HL-60 (cell line): Measurements from ENCODE around the gene TUBGCP3.

Experiments
- DNase-seq, 2 experiments: peaks; one replicate each; pipeline ENCODE4 v3.0.0-alpha.2; 2010 to 2020; ENCODE audit warnings: low read depth in 1 of 2, low spot score in 1 of 2
- H3K27ac ChIP-seq: fragments of 250-450 bp; sonication (Bioruptor Pico); replicated peaks from 2 replicates; pipeline ENCODE4 v1.5.1; 2020; ENCODE audit warnings: mild to moderate bottlenecking, moderate library complexity
- H3K27me3 ChIP-seq: fragments of 250-450 bp; sonication (Bioruptor Pico); 2 replicates; pipeline ENCODE4 v1.5.1; 2021; ENCODE audit warnings: mild to moderate bottlenecking, moderate library complexity; ENCODE audit not compliant: insufficient read depth, poor library complexity, severe bottlenecking
- H3K4me3 ChIP-seq: replicated peaks from 2 replicates; pipeline ENCODE4 v1.5.1; 2011; ENCODE audit warnings: mild to moderate bottlenecking, control low read depth, low read length; ENCODE audit not compliant: insufficient read depth
- CTCF ChIP-seq: IDR thresholded peaks from one replicate; pipeline ENCODE4 v1.5.1; 2011; ENCODE audit warnings: low read length, control low read depth, inconsistent platforms; ENCODE audit not compliant: insufficient read depth
- GABPA ChIP-seq: IDR thresholded peaks from 2 replicates; pipeline ENCODE4 v1.6.1; 2012; ENCODE audit warnings: low read depth
- POLR2AphosphoS5 ChIP-seq: IDR thresholded peaks from 2 replicates; pipeline ENCODE4 v1.6.1; 2012; ENCODE audit warnings: low read depth
- REST ChIP-seq: IDR thresholded peaks from 2 replicates; pipeline ENCODE4 v1.6.1; 2012; ENCODE audit warnings: low read depth; ENCODE audit not compliant: insufficient replicate concordance
- SPI1 ChIP-seq: IDR thresholded peaks from 2 replicates; pipeline ENCODE4 v1.6.1; 2012; ENCODE audit warnings: low read depth, mild to moderate bottlenecking, borderline replicate concordance

TUBGCP3 gene

GRCh38 chr13:112605531-112605990 is 17.6 kb upstream of the TUBGCP3 start:
- DNase-seq = no peak
- H3K27me3 ChIP-seq = no peaks in the 10 kb centered on the region
- no peak overlapping the region for H3K27ac ChIP-seq
- no peak overlapping the region for H3K4me3 ChIP-seq
- TF ChIP-seq POLR2AphosphoS5 (no peak), CTCF (no peak), SPI1 (no peak)

GRCh38 chr13:112603641-112604225 is 15.8 kb upstream of the TUBGCP3 start:
- Histone ChIP-seq H3K27me3 (no peaks in the 10 kb centered on the region), H3K27ac (no peak overlapping the region), H3K4me3 (no peak overlapping the region)
- TF ChIP-seq CTCF (no peak), REST (no peak), POLR2AphosphoS5 (no peak), GABPA (no peak), SPI1 (no peak)
- no peak for DNase-seq

GRCh38 chr13:112602189-112602588 is 14.2 kb upstream of the TUBGCP3 start:
- DNase-seq = no peak
- H3K4me3 ChIP-seq = no peak overlapping the region
- H3K27me3 ChIP-seq = no peaks in the 10 kb centered on the region
- H3K27ac ChIP-seq = no peak overlapping the region
- no peak for TF ChIP-seq REST
- no peak for TF ChIP-seq CTCF
- no peak for TF ChIP-seq SPI1
- TF ChIP-seq GABPA = no peak
- TF ChIP-seq POLR2AphosphoS5 = no peak

- TF ChIP-seq POLR2AphosphoS5 = no peak
- TF ChIP-seq CTCF = no peak
- TF ChIP-seq SPI1 = no peak
- no peak for TF ChIP-seq REST
- TF ChIP-seq GABPA = no peak
- Histone ChIP-seq H3K27ac (no peak overlapping the region), H3K27me3 (no peaks in the 10 kb centered on the region), H3K4me3 (no peak overlapping the region)
- DNase-seq = no peak
Measured at GRCh38 chr13:112601371-112601770, 13.4 kb upstream of the TUBGCP3 start.
